Measurements from ENCODE around the gene ADGRF1.

DNA sequence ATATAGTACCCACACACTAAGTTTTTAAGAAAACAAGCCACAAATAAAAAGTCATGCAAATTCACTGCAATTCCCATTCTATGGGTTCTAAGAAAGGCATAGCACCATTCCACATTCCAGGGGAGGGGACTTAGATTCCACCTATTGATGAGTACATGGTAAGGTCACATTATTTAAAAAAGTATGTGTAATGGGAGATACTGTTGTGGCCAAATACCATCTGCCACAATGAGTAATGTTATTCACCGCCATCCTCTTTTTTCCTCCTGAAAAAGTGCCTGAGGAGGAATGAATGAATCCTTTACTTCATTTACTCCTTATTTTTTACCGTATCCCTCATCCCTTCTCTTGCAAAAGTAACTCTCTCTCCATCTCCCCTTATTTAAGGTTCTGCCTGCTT, 27.0 kb upstream of the ADGRF1 start:
- TF ChIP-seq, protein P1, sequence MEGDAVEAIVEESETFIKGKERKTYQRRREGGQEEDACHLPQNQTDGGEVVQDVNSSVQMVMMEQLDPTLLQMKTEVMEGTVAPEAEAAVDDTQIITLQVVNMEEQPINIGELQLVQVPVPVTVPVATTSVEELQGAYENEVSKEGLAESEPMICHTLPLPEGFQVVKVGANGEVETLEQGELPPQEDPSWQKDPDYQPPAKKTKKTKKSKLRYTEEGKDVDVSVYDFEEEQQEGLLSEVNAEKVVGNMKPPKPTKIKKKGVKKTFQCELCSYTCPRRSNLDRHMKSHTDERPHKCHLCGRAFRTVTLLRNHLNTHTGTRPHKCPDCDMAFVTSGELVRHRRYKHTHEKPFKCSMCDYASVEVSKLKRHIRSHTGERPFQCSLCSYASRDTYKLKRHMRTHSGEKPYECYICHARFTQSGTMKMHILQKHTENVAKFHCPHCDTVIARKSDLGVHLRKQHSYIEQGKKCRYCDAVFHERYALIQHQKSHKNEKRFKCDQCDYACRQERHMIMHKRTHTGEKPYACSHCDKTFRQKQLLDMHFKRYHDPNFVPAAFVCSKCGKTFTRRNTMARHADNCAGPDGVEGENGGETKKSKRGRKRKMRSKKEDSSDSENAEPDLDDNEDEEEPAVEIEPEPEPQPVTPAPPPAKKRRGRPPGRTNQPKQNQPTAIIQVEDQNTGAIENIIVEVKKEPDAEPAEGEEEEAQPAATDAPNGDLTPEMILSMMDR (IDR thresholded peaks at IDR 0.05; ENCODE audit: low read depth, low read length) = no peak
- TF ChIP-seq, protein P2, sequence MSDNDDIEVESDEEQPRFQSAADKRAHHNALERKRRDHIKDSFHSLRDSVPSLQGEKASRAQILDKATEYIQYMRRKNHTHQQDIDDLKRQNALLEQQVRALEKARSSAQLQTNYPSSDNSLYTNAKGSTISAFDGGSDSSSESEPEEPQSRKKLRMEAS (IDR thresholded peaks at IDR 0.05; ENCODE audit: low read depth, low read length) = no peak
- no peak for TF ChIP-seq POLR2A (IDR thresholded peaks at IDR 0.05; ENCODE audit: extremely low read depth, insufficient read length)
- TF ChIP-seq MYC (IDR thresholded peaks at IDR 0.05; ENCODE audit: low read depth, low read length) = no peak

All from NB4 (cell line).